Neural cell (in vitro differentiated cells): ENCODE results near the gene RNF187. TPM values are rescaled to one million over a fixed set of nuclear protein-coding genes. Genes with fewer than 3 reads are reported as not detected.
A peak's percentile ranks its signal among the peaks of the same experiment; 100 is the strongest.
"Not testable (repeated sequence)": the region's sequence is repeated elsewhere in the genome, so short reads cannot be mapped to it uniquely, and the experiment has no call there.

Experiments used
- H2AFZ ChIP-seq: fragments of 200-600, 300-800 bp; sonication (generic), shearing (Covaris generic); 2 replicates; pipeline ENCODE4 v1.6.0; 2014; ENCODE audit warnings: low read depth, mild to moderate bottlenecking, antibody characterized with exemption, low read length, moderate library complexity
- H3F3A ChIP-seq: fragments of 200-600 bp; shearing (Covaris generic); 2 replicates; pipeline ENCODE4 v1.6.1; 2016; ENCODE audit warnings: mild to moderate bottlenecking, moderate library complexity, mixed read lengths, antibody characterized with exemption, low read length; ENCODE audit not compliant: insufficient read depth, poor library complexity, severe bottlenecking
- H3K27ac ChIP-seq: fragments of 200-600, 300-800 bp; sonication (generic), shearing (Covaris generic); 2 replicates; pipeline ENCODE4 v1.5.1; 2014; ENCODE audit warnings: mild to moderate bottlenecking, low read length, moderate library complexity
- H3K27me3 ChIP-seq: fragments of 300-800, 200-600 bp; sonication (generic), shearing (Covaris generic); 2 replicates; pipeline ENCODE4 v1.6.0; 2014; ENCODE audit warnings: mild to moderate bottlenecking, low read depth, low read length, moderate library complexity; ENCODE audit not compliant: insufficient read depth
- H3K36me3 ChIP-seq: fragments of 300-800, 200-600 bp; sonication (generic), shearing (Covaris generic); 2 replicates; pipeline ENCODE4 v1.5.1; 2014; ENCODE audit warnings: mild to moderate bottlenecking, antibody characterized with exemption, low read length, moderate library complexity; ENCODE audit not compliant: insufficient read depth
- H3K4me2 ChIP-seq: fragments of 300-800, 200-600 bp; sonication (generic), shearing (Covaris generic); 2 replicates; pipeline ENCODE4 v1.6.0; 2014; ENCODE audit warnings: mild to moderate bottlenecking, low read length
- H3K4me3 ChIP-seq: fragments of 300-800, 200-600 bp; sonication (generic), shearing (Covaris generic); 2 replicates; pipeline ENCODE4 v1.5.1; 2014; ENCODE audit warnings: mild to moderate bottlenecking, low read length, moderate library complexity
- H3K79me2 ChIP-seq: fragments of 200-600 bp; shearing (Covaris generic); replicated peaks from 2 replicates; pipeline ENCODE4 v1.6.0; 2014; ENCODE audit warnings: mild to moderate bottlenecking, low read length, moderate library complexity; ENCODE audit not compliant: insufficient read depth
- H3K9ac ChIP-seq: fragments of 300-800, 200-600 bp; sonication (generic), shearing (Covaris generic); 2 replicates; pipeline ENCODE4 v1.6.1; 2016; ENCODE audit warnings: mild to moderate bottlenecking, low read length, mixed read lengths
- H3K9me2 ChIP-seq: fragments of 200-600 bp; shearing (Covaris generic); 2 replicates; pipeline ENCODE4 v1.6.1; 2016; ENCODE audit warnings: mild to moderate bottlenecking, low read length, mixed read lengths; ENCODE audit not compliant: insufficient read depth
- H3K9me3 ChIP-seq: fragments of 200-600, 300-800 bp; sonication (generic), shearing (Covaris generic); 2 replicates; pipeline ENCODE4 v1.6.1; 2016; ENCODE audit warnings: mild to moderate bottlenecking, mixed run types, low read length, moderate library complexity, mixed read lengths
- H4K20me1 ChIP-seq: fragments of 200-600 bp; shearing (Covaris generic); 2 replicates; pipeline ENCODE4 v1.6.1; 2016; ENCODE audit warnings: mild to moderate bottlenecking, mixed run types; ENCODE audit not compliant: insufficient read depth
- EP300 ChIP-seq: fragments of 450-650 bp; conservative IDR thresholded peaks from 2 replicates; pipeline ENCODE4 v1.6.1; 2014; ENCODE audit warnings: antibody characterized with exemption, mild to moderate bottlenecking, moderate library complexity; ENCODE audit not compliant: poor library complexity, severe bottlenecking
- EZH2 ChIP-seq: fragments of 200-600, 300-800 bp; shearing (Covaris generic), sonication (generic); IDR thresholded peaks from 2 replicates; pipeline ENCODE4 v1.6.1; 2014; ENCODE audit warnings: antibody characterized with exemption, low read length, borderline replicate concordance, mild to moderate bottlenecking; ENCODE audit not compliant: insufficient read depth, poor library complexity, severe bottlenecking
- MXI1 ChIP-seq: fragments of 450-650 bp; conservative IDR thresholded peaks from 2 replicates; pipeline ENCODE4 v1.6.1; 2014; ENCODE audit warnings: antibody characterized with exemption, mild to moderate bottlenecking; ENCODE audit not compliant: poor library complexity, severe bottlenecking
- POLR2AphosphoS5 ChIP-seq: IDR thresholded peaks from 2 replicates; pipeline ENCODE4 v1.6.1; 2012
- RAD21 ChIP-seq: fragments of 450-650 bp; conservative IDR thresholded peaks from 2 replicates; pipeline ENCODE4 v1.6.1; 2014; ENCODE audit warnings: antibody characterized with exemption, mild to moderate bottlenecking, moderate library complexity
- SMC3 ChIP-seq: fragments of 450-650 bp; conservative IDR thresholded peaks from 2 replicates; pipeline ENCODE4 v1.6.1; 2014; ENCODE audit warnings: antibody characterized with exemption, mild to moderate bottlenecking, moderate library complexity; ENCODE audit not compliant: poor library complexity
- TAF1 ChIP-seq: IDR thresholded peaks from 2 replicates; pipeline ENCODE4 v1.6.1; 2012; ENCODE audit warnings: low read depth
- polyA plus RNA-seq: library from polyadenylated mRNA; depleted of rRNA; stranded (reverse); fragments of >200 nt; gene quantifications from 2 replicates; pipeline ENCODE4 v1.2.3, GENCODE V29; 2014
- TF ChIP-seq, protein P1 (sequence below): IDR thresholded peaks from 2 replicates; pipeline ENCODE4 v1.6.1; 2012; ENCODE audit warnings: borderline replicate concordance
- TF ChIP-seq, protein P2 (sequence below): fragments of 450-650 bp; IDR thresholded peaks from 2 replicates; pipeline ENCODE4 v1.5.1; 2014; ENCODE audit warnings: antibody characterized with exemption, mild to moderate bottlenecking, moderate library complexity; ENCODE audit not compliant: poor library complexity, severe bottlenecking

RNF187 gene
- polyA plus RNA-seq, 1 donor from 2014 or later: 73.6 TPM

DNA sequence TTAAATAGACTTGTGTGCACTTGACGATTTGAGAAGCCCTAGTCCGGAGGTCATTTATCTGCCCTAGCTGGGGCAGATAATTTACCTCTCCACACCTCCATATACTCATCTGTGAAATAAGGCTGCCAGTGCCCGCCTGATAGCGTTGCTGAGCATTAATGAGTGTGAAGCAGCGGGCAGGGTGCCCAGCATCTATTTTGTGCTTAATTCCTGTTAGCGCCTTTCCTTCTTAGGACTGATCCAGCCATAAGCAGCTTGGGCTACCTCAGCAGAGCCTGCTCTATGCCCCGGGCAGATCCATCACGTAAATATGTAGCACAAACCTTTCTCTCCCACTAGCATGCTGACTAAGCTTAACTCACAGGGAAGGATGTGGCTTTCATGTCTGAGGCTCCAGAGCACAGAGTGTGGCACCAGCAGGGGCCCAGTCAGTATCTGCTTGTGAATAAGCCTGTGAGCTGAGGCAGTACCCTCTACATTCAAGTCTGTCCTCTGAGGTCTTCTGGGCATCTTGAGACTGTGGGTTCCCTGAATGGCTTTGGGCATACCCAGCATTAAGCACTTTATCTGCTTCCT lies 21.5 kb upstream of the RNF187 start:
- H3K9me2 ChIP-seq: no peaks in the 10 kb centered on the region
- peak overlapping the region; percentile 83 for H3K4me2 ChIP-seq
- H3K27me3 ChIP-seq: no peaks in the 10 kb centered on the region
- peaks cover 16% of the 10 kb centered on the region for H3K79me2 ChIP-seq
- H3K27ac ChIP-seq: peak overlapping the region; percentile 96
- no peaks in the 10 kb centered on the region for H3K9me3 ChIP-seq
- peak overlapping the region; percentile 85 for H3K9ac ChIP-seq
- no peaks in the 10 kb centered on the region for H3F3A ChIP-seq
- H3K36me3 ChIP-seq: no peaks in the 10 kb centered on the region
- peak overlapping the region; percentile 47 for H2AFZ ChIP-seq
- no peaks in the 10 kb centered on the region for H4K20me1 ChIP-seq
- no peak for TF ChIP-seq TAF1
- TF ChIP-seq, protein P1, sequence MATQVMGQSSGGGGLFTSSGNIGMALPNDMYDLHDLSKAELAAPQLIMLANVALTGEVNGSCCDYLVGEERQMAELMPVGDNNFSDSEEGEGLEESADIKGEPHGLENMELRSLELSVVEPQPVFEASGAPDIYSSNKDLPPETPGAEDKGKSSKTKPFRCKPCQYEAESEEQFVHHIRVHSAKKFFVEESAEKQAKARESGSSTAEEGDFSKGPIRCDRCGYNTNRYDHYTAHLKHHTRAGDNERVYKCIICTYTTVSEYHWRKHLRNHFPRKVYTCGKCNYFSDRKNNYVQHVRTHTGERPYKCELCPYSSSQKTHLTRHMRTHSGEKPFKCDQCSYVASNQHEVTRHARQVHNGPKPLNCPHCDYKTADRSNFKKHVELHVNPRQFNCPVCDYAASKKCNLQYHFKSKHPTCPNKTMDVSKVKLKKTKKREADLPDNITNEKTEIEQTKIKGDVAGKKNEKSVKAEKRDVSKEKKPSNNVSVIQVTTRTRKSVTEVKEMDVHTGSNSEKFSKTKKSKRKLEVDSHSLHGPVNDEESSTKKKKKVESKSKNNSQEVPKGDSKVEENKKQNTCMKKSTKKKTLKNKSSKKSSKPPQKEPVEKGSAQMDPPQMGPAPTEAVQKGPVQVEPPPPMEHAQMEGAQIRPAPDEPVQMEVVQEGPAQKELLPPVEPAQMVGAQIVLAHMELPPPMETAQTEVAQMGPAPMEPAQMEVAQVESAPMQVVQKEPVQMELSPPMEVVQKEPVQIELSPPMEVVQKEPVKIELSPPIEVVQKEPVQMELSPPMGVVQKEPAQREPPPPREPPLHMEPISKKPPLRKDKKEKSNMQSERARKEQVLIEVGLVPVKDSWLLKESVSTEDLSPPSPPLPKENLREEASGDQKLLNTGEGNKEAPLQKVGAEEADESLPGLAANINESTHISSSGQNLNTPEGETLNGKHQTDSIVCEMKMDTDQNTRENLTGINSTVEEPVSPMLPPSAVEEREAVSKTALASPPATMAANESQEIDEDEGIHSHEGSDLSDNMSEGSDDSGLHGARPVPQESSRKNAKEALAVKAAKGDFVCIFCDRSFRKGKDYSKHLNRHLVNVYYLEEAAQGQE: no peak
- TF ChIP-seq SMC3: no peak
- peak; percentile 9 for TF ChIP-seq POLR2AphosphoS5
- no peak for TF ChIP-seq EP300
- peak overlapping the region; percentile 78 for H3K4me3 ChIP-seq

DNA sequence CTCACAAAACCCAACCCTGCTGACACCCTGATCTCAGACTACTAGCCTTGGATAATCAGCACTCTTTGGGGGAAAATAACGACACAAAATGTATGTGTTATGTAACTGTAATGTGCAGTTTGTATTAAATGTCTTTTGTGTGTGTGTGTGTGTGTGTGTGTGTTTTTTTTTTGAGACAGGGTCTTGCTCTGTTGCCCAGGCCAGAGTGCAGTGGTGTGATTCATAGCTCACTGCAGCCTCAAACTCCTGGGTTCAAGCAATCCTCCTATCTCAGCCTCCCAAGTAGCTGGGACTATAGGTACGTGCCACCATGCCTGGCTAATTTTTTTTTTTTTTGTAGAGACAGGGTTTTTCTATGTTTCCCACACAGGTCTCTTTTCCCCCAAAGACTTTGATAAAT lies 19.0 kb upstream of the RNF187 start:
- not testable (repeated sequence) for H4K20me1 ChIP-seq, H3K9me3 ChIP-seq, H3F3A ChIP-seq, H3K79me2 ChIP-seq, H3K27ac ChIP-seq, H3K9me2 ChIP-seq, H3K9ac ChIP-seq, H3K4me3 ChIP-seq, H2AFZ ChIP-seq, H3K27me3 ChIP-seq, H3K36me3 ChIP-seq, H3K4me2 ChIP-seq

DNA sequence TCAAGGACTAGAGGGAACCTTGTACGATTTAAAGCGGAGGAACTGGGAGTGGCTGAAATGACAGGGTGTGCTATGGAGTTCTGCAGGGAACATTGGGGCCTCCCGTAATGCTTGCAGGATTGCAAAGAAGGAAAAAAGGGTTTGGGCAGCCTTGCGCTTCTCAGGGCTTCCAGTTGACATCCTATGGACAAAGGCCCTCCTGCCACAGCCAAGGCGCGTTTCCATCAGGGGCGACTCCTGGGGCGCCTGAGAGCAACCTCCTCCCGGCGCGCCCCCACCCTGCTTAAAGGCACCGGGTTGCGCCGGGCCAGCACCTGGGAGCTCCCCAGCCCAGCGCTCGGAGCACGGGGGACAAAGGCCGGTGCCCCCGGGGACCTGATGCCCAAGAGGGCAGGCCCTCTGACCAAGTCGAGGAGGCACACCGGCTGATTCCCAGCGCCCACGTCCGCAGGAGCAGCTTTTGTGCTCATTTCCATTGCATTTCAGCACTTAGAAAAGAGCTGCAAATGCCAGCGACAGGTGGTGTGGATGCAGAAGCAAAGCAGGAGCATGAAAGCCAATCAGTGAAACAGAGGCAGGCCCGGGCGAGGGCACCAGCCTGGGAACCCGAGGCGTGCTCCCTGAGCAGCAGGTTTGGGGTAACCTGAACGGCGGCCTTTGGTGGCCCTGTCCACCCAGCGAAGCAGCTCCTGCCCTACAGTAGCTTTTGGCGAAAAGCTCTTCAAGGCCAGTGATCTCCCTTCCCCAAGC lies 17.6 kb upstream of the RNF187 start:
- H3F3A ChIP-seq: no peaks in the 10 kb centered on the region
- H2AFZ ChIP-seq: no peak overlapping the region
- no peaks in the 10 kb centered on the region for H3K9me2 ChIP-seq
- no peaks in the 10 kb centered on the region for H3K27me3 ChIP-seq
- no peak overlapping the region for H3K4me3 ChIP-seq
- H3K27ac ChIP-seq: no peak overlapping the region
- H3K9ac ChIP-seq: no peak overlapping the region
- H3K9me3 ChIP-seq: no peaks in the 10 kb centered on the region
- no peaks in the 10 kb centered on the region for H3K36me3 ChIP-seq
- TF ChIP-seq TAF1: no peak
- no peak for TF ChIP-seq SMC3
- no peak for TF ChIP-seq MXI1
- TF ChIP-seq POLR2AphosphoS5: no peak
- TF ChIP-seq, protein P1: no peak
- no peak for TF ChIP-seq EZH2
- no peak for TF ChIP-seq RAD21
- TF ChIP-seq EP300: no peak
- TF ChIP-seq, protein P2, sequence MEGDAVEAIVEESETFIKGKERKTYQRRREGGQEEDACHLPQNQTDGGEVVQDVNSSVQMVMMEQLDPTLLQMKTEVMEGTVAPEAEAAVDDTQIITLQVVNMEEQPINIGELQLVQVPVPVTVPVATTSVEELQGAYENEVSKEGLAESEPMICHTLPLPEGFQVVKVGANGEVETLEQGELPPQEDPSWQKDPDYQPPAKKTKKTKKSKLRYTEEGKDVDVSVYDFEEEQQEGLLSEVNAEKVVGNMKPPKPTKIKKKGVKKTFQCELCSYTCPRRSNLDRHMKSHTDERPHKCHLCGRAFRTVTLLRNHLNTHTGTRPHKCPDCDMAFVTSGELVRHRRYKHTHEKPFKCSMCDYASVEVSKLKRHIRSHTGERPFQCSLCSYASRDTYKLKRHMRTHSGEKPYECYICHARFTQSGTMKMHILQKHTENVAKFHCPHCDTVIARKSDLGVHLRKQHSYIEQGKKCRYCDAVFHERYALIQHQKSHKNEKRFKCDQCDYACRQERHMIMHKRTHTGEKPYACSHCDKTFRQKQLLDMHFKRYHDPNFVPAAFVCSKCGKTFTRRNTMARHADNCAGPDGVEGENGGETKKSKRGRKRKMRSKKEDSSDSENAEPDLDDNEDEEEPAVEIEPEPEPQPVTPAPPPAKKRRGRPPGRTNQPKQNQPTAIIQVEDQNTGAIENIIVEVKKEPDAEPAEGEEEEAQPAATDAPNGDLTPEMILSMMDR: no peak
- no peaks in the 10 kb centered on the region for H3K79me2 ChIP-seq
- no peaks in the 10 kb centered on the region for H4K20me1 ChIP-seq
- no peak overlapping the region for H3K4me2 ChIP-seq
